Medulla oblongata (tissue), 1 donor: ENCODE results near the gene VAPA.

Source experiments
- DNase-seq: peaks from one replicate; pipeline ENCODE4 v3.0.0-alpha.2; 2015; ENCODE audit errors: extremely low spot score

Gene VAPA

DNA sequence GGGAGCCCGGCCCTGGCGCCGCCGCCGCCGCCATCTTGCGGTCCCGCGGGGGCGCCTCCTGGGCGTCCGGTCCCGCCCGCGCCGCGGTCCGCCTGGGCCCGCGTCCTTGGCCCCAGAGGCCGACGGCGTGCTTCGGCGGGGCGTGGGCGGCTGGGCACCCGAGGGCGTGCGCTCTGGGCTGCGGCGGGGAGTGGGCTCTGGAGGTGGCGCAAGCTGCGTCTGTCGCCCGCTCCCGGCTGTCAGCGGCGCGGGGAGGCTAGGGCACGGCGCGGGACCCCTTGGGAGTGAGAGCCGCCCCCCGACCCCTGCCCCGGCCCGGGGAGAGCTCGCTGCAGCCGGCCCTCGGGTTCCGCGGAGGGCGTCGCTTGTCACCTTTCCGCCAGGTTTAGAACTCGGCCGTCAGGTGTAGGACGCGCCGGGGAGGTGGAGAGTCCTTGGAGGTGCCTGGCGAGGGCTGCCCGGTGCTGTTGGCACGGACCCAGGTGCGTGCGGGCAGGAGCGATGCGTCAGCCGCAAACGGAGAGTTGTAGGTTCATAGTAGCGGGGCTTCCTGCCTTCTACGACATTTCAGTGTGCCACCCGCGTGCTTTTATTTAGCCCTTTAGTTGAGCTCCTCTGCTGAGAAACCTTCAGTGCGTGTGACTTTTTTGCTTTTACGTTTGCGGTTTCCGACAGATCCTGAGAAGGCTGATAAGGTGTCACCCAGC lies 921 bp downstream of the VAPA start:
- DNase-seq: peak; percentile 66

- no peak for DNase-seq
Observed at GRCh38 chr18:9915291-9916076, 1.7 kb downstream of the VAPA start.

GRCh38 chr18:9916077-9916639 lies 2.3 kb downstream of the VAPA start:
- DNase-seq: peak; percentile 35

DNA sequence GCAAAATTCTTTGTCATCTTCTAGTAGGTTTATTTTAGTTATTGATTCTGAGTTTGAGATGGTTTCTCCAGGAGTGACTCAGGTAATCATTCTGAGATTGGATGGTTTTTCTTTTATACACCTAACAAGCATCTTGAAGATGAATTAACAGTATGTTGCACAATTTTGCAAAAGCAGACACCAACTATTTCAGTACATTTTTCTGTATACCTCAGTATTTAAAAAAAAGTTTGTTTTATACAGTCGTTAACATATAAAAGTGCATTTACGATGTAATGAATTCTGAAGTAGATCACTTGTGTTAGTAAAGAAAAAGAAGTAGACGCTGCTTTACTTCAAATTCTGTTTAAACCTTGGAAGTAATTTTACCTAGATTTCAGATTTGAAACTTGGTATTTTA lies 3.0 kb downstream of the VAPA start:
- no peak for DNase-seq

- no peak for DNase-seq
Observed at GRCh38 chr18:9918016-9918680, 4.3 kb downstream of the VAPA start.

DNA sequence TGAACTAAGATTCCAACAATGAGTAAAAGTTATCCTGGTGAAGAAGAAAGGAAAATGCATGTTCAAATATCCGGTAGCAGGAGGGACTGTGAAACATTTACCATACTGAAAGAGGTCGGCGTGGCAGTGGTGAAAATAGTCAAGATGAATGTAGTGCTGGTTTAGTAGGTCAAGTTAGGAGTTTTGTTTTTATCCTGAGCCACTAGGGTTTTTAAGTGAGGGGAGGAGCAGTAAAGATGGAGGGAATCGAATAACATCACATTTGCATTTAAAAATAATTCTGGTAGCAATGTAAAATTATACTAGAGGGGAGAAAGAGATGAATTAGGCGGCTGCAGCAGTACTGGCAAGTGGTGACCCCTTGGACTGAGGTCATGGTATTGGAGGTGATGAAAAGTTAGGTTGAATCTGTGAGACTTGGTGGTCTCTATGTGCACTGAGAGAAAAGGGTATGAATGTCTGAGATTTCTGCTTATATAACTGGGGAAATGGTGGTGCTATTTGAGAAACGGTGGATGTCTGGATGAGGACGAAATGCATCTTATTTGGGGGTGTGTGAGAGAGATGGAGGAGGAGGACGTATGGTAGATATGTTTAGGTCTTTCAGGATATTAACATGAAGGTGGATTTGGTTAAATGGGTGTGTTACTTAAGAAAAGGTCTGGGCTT lies 5.9 kb downstream of the VAPA start:
- DNase-seq: no peak

- DNase-seq: no peak
Observed at GRCh38 chr18:9922592-9923311, 8.9 kb downstream of the VAPA start.

DNA sequence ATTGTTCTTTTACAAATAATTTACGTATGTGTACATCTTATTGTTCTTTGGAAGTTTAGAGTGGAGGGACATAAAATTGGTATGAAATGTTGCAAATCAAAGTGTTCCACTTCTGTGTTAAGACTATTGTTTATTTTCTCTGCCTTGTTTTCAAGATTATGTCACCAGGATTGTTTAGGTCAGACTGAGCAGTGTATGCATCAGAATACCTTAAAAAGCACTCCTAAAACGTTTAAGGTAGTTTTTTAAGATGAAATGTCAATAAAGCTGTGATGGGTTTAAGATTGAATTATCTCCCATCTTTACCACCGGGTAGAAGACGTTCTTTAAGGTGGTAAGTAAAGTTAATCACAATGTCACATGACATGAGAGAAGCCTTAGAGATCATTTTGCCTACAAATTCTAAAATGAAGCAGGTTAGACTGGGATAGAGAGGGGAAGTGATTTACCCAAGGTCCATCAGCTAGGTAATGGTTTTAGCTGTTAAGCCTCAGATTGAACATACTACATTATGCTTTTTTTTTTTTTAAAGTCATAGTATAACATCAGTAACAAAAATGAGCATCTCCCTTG lies 10.6 kb downstream of the VAPA start:
- DNase-seq: no peak

DNA sequence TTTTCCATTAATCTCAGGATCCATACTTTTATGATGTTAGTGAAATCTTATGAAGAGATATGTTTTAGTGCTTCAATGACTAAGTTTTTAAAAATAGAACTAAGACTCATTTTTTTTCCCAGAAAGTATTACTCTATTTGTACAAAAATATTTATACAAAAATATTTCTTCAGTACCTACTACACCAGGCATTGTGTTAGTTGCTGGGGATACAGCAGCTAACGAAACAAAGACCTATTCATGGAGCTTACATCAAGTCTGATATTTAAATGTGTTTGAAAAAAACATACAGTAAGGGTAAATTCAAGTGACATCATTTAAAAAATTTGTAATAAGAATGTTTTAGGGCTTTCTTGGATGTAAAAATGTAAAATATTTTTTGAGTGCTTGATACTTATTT lies 11.6 kb downstream of the VAPA start:
- no peak for DNase-seq

GRCh38 chr18:9925795-9926194 lies 12.0 kb downstream of the VAPA start:
- DNase-seq: no peak

- no peak for DNase-seq
Observed at GRCh38 chr18:9926223-9926894, 12.5 kb downstream of the VAPA start.

GRCh38 chr18:9926977-9927376 lies 13.2 kb downstream of the VAPA start:
- no peak for DNase-seq

DNA sequence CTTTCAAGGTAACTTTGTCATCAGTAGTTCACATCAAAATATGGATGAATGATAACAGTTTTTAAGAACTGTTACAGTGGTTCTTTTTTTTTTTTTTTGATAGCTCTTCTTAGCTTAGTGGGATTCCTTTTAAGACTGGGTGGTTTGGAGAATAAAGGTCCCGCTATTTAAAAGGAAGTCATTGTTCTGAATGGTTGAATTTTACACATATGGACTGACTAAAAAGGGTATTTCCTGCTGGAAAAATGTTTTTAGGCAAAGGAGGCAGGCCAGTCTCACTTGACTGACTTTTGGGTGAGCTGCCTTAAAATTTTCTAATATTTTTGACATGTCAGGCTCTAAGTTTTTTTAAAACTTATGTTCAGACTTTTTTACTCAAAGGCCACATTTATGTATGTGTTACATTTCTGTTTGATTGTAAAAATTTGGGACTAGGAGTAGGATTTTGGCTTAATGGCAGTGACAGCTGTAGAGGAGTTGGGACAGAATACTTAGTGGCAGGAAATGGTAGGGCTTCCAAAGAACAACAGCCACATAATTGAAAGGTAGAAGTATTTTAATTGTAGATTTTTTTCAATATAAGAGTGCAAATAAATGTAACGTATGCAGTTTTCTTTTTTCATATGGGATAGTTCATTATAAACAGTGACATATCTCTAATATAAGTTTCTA lies 13.7 kb downstream of the VAPA start:
- DNase-seq: no peak

DNA sequence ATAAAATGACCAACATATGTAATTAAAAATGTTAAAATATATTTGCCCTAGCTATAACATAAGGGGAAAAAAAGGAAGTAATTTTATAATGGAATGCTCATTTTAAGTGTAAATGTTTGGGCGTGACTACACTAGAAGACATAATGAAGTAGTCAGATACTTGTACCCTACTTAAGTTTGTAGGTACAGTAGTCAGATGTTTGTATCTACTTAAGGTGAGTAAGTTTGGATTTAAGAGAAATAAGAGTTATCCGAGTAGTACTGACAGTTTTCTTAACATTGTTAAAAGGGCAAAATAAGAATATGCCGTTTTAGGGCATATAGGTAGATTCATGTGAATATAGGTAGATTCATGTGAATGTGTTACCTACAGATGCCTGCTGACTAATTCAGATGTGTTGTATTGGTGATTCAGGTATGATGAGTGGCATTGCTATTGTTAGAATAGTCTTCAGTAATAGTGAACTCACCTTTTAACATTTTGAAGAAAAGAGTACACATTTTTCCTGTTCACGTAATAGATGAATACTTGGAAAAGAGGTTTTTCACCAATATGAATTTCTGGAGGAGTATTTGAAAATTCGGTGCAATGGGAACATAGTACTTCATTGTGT lies 14.9 kb downstream of the VAPA start:
- no peak for DNase-seq

GRCh38 chr18:9930299-9930884 lies 16.6 kb downstream of the VAPA start:
- no peak for DNase-seq

- no peak for DNase-seq
Observed at GRCh38 chr18:9931146-9931545, 17.3 kb downstream of the VAPA start.

DNA sequence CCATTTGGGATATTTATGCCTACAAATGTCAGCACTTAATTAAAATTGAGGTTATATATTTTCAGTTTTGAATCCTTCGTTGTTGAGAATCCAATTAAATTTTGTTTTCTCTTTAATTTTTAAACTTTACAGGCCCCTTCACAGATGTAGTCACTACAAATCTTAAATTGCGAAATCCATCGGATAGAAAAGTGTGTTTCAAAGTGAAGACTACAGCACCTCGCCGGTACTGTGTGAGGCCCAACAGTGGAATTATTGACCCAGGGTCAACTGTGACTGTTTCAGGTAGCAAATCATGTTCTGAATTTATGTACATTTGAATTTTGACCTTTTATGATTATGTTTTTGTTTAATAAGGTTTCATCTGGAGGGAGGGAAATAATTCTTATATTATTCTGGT lies 17.9 kb downstream of the VAPA start:
- no peak for DNase-seq

GRCh38 chr18:9933865-9934264 lies 20.0 kb downstream of the VAPA start:
- DNase-seq: no peak

DNA sequence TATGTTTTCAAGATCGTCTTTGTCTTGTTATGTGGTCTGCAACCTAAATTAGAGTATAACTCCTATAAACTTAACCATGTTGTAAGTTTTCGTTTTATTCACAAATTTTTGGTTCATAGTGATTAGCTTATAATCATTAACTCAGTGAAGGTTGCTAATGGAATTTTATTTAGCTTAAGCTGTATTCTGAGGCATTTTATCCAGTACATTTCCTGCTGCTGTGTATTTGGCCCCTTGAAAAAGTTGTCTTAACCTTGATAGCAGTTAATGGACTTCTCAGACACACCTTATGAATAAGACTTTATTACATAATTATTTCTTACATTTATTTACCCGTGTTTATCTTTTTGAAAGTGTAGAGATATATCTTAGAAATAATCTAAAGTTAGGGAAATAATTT lies 20.5 kb downstream of the VAPA start:
- no peak for DNase-seq
